B cell (primary cell): ENCODE results near the gene TESPA1. TPM values are rescaled to one million over a fixed set of nuclear protein-coding genes. Genes with fewer than 3 reads are reported as not detected.

Source experiments
- ATAC-seq: fragments of 200-7000 bp; cut with Tn5 transposase; one replicate; pipeline ENCODE4 v1.10.0; 2021; ENCODE audit warnings: low read depth, mild to moderate bottlenecking, moderate number of reproducible peaks, moderate library complexity
- CTCF ChIA-PET: fragments of 350-600 bp; sonication (Branson Sonifier 250); formaldehyde crosslinking; loops from one replicate; lab custom pipeline; 2021; ENCODE audit warnings: antibody characterized with exemption, inconsistent platforms; lab: Charles Lee
- POLR2A ChIA-PET: fragments of 350-600 bp; sonication (Branson Sonifier 250); formaldehyde crosslinking; loops from one replicate; lab custom pipeline; 2021; ENCODE audit warnings: antibody characterized with exemption; lab: Charles Lee
- DNase-seq: peaks from one replicate; pipeline ENCODE4 v3.0.0; 2013
- H2AFZ ChIP-seq: 2 replicates; pipeline ENCODE4 v1.6.1; 2012; ENCODE audit warnings: mild to moderate bottlenecking, low read depth, low read length; ENCODE audit not compliant: insufficient read depth, poor library complexity, severe bottlenecking
- H3K27ac ChIP-seq, 2 donors: 1 replicate in 1 of 2; 2 replicates in 1 of 2; pipeline ENCODE4 v1.5.1; 2012 to 2013; ENCODE audit warnings: low read length in 2 of 2, mild to moderate bottlenecking in 2 of 2, moderate library complexity in 1 of 2
- H3K27me3 ChIP-seq, 4 experiments: fragments of 200-600 bp in 1 of 4; sonication (generic) in 1 of 4; replicated peaks in 1 of 4; 1 replicate in 2 of 4; 2 replicates in 2 of 4; pipeline versions ENCODE4 v1.6.1 to v1.7.0; 2013 to 2016; ENCODE audit warnings: low read length in 3 of 4, mild to moderate bottlenecking in 2 of 4, mixed read lengths in 1 of 4, moderate library complexity in 1 of 4; ENCODE audit not compliant: insufficient read depth in 4 of 4, control insufficient read depth in 3 of 4; ENCODE audit errors: control extremely low read depth in 1 of 4
- H3K36me3 ChIP-seq, 2 experiments: replicated peaks in 1 of 2; 1 replicate in 1 of 2; 2 replicates in 1 of 2; pipeline versions ENCODE4 v1.6.1 to v1.7.1; 2013; ENCODE audit warnings: low read length in 1 of 2; ENCODE audit not compliant: insufficient read depth in 2 of 2, control insufficient read depth in 1 of 2; ENCODE audit errors: control extremely low read depth in 1 of 2, extremely low read depth in 1 of 2
- H3K4me1 ChIP-seq, 2 donors: fragments of 200-600 bp in 1 of 2; sonication (generic) in 1 of 2; 1 replicate in 1 of 2; 2 replicates in 1 of 2; pipeline versions ENCODE4 v1.5.1 to v1.6.1; 2013 to 2017; ENCODE audit warnings: low read length in 2 of 2; ENCODE audit not compliant: control insufficient read depth in 2 of 2, insufficient read depth in 2 of 2
- H3K4me2 ChIP-seq: replicated peaks from 2 replicates; pipeline ENCODE3; 2012; ENCODE audit warnings: mild to moderate bottlenecking, low read depth, low read length; ENCODE audit not compliant: poor library complexity, severe bottlenecking
- H3K4me3 ChIP-seq, 5 experiments: fragments of 200-600 bp in 1 of 5; sonication (generic) in 1 of 5; 1 replicate in 3 of 5; 2 replicates in 2 of 5; pipeline versions ENCODE4 v1.5.1 to v1.7.0; 2011 to 2016; ENCODE audit warnings: low read length in 4 of 5, mild to moderate bottlenecking in 4 of 5, low read depth in 2 of 5, control low read depth in 1 of 5, moderate library complexity in 1 of 5; ENCODE audit not compliant: insufficient read depth in 1 of 5; ENCODE audit errors: control extremely low read depth in 1 of 5, extremely low read depth in 1 of 5
- H3K79me2 ChIP-seq: fragments of 200-600 bp; sonication (generic); one replicate; pipeline ENCODE4 v1.6.0; 2016; ENCODE audit warnings: low read length; ENCODE audit not compliant: control insufficient read depth, insufficient read depth
- H3K9ac ChIP-seq: fragments of 200-600 bp; sonication (generic); 2 replicates; pipeline ENCODE4 v1.6.1; 2017; ENCODE audit warnings: mild to moderate bottlenecking, low read length, moderate library complexity
- H3K9me3 ChIP-seq, 3 donors: one replicate each; pipeline versions ENCODE4 v1.6.1 to v1.7.1; 2013; ENCODE audit warnings: low read length in 2 of 3; ENCODE audit not compliant: control insufficient read depth in 2 of 3, insufficient read depth in 1 of 3; ENCODE audit errors: control extremely low read depth in 1 of 3
- H4K20me1 ChIP-seq: 2 replicates; pipeline ENCODE4 v1.6.0; 2012; ENCODE audit warnings: mild to moderate bottlenecking, low read length; ENCODE audit not compliant: insufficient read depth, control insufficient read depth, poor library complexity, severe bottlenecking
- H3K27ac Mint-ChIP-seq: one replicate; pipeline ENCODE4 v1.8.0; 2021; ENCODE audit warnings: mixed read lengths
- H3K27me3 Mint-ChIP-seq: one replicate; pipeline ENCODE4 v1.8.0; 2021; ENCODE audit warnings: mixed read lengths
- H3K4me1 Mint-ChIP-seq: one replicate; pipeline ENCODE4 v1.8.0; 2021; ENCODE audit warnings: mixed read lengths
- H3K4me3 Mint-ChIP-seq: one replicate; pipeline ENCODE4 v1.8.0; 2021; ENCODE audit warnings: mixed read lengths
- H3K9me3 Mint-ChIP-seq: one replicate; pipeline ENCODE4 v1.8.0; 2022; ENCODE audit warnings: mixed read lengths; ENCODE audit not compliant: insufficient read depth
- CTCF ChIP-seq: fragments of 200-600 bp; IDR thresholded peaks from one replicate; pipeline ENCODE4 v1.8.0; 2022; ENCODE audit warnings: antibody characterized with exemption, mild to moderate bottlenecking
- EZH2 ChIP-seq: IDR thresholded peaks from 2 replicates; pipeline ENCODE4 v1.6.1; 2012; ENCODE audit warnings: borderline replicate concordance, low read depth, mild to moderate bottlenecking, moderate library complexity, low read length; ENCODE audit not compliant: insufficient read depth, poor library complexity, severe bottlenecking
- WGBS: methylation state at CpG from one replicate; pipeline ENCODE4 v1.1.5; 2013; ENCODE audit warnings: missing lambda C conversion rate; ENCODE audit not compliant: insufficient coverage; 5-methylcytosine and 5-hydroxymethylcytosine counted together
- intact Hi-C: fragments of 100-400 bp; cut with micrococcal nuclease; formaldehyde crosslinking; loops from one replicate; pipeline ENCODE4 v1.10.0; 2022
- polyA plus RNA-seq: library from polyadenylated mRNA; depleted of rRNA; stranded (reverse); fragments of >200 nt; gene quantifications from 2 replicates; pipeline ENCODE4 v1.2.3, GENCODE V29; 2012
- total RNA-seq, 2 donors: library from RNA; stranded (reverse); fragments of 120-200 nt in 1 of 2; gene quantifications; 1 replicate in 1 of 2; 2 replicates in 1 of 2; pipeline versions ENCODE4 v1.2.3 to v1.2.4, GENCODE V29; 2013 to 2022

Gene TESPA1
- total and polyA plus RNA-seq, 2 donors (not counting 1 experiment from before 2014, with no cell fraction given) = 9.5 to 19.0 TPM

- Mint-ChIP-seq H3K4me1 (peaks cover 2% of the 10 kb centered on the region), H3K27me3 (no peaks in the 10 kb centered on the region), H3K4me3 (no peak overlapping the region), H3K9me3 (peaks cover 2% of the 10 kb centered on the region), H3K27ac (no peak overlapping the region)
- ATAC-seq (no peak), DNase-seq (no peak)
- Histone ChIP-seq H3K4me2 (no peak overlapping the region), H3K79me2 (no peaks in the 10 kb centered on the region), H3K4me1 (peaks cover under 1 to 2% of the 10 kb centered on the region in 2 donors), H3K4me3 (no peak overlapping the region), H3K27me3 (no peaks in the 10 kb centered on the region), H3K9ac (no peak overlapping the region), H2AFZ (no peak overlapping the region), H3K9me3 (peaks cover 0 to 3% (median 0%) of the 10 kb centered on the region in 3 donors), H4K20me1 (no peaks in the 10 kb centered on the region), H3K27ac (no peak overlapping the region), H3K36me3 (peaks cover 8 to 11% of the 10 kb centered on the region in 2 experiments)
- TF ChIP-seq CTCF (no peak), EZH2 (no peak)
- ChIA-PET CTCF (interaction anchor here (1.1 kb wide), 1 partner anchor 8 kb away, joined by 4 read pairs; no protein-coding TSS in a partner anchor), POLR2A (no interaction called here)
- WGBS = 100% methylated on average over 1 of the region's 1 CpG
- intact Hi-C loops = no loop called here
These were observed 34.4 kb downstream of the TESPA1 start for GRCh38 chr12:54950071-54950727.

GRCh38 chr12:54949073-54949711 is 35.4 kb downstream of the TESPA1 start:
- Mint-ChIP-seq H3K4me3 (no peak overlapping the region), H3K9me3 (peaks cover 2% of the 10 kb centered on the region), H3K27ac (no peak overlapping the region), H3K4me1 (no peaks in the 10 kb centered on the region), H3K27me3 (no peaks in the 10 kb centered on the region)
- no peaks in the 10 kb centered on the region for H3K27me3 ChIP-seq
- H4K20me1 ChIP-seq = no peaks in the 10 kb centered on the region
- WGBS = no CpG with 5 or more reads among the region's 2 CpGs
- H3K27ac ChIP-seq = no peak overlapping the region
- no peak overlapping the region for H3K4me2 ChIP-seq
- no peak overlapping the region for H2AFZ ChIP-seq
- no peak overlapping the region for H3K4me3 ChIP-seq
- no peaks in the 10 kb centered on the region for H3K79me2 ChIP-seq
- intact Hi-C loops = no loop called here
- peaks cover 0 to 3% (median 0%) of the 10 kb centered on the region in 3 donors for H3K9me3 ChIP-seq
- ATAC-seq (no peak), DNase-seq (no peak)
- H3K9ac ChIP-seq = no peak overlapping the region
- ChIA-PET POLR2A (no interaction called here), CTCF (interaction anchor here (1.1 kb wide), 1 partner anchor 9 kb away, joined by 4 read pairs; no protein-coding TSS in a partner anchor)
- TF ChIP-seq EZH2 (no peak), CTCF (no peak)
- no peaks in the 10 kb centered on the region for H3K4me1 ChIP-seq
- peaks cover 4 to 11% of the 10 kb centered on the region in 2 experiments for H3K36me3 ChIP-seq
